Stimulated activated CD4-positive, alpha-beta T cell treated with anti-CD3 and anti-CD28 coated beads, Interleukin-4, amount 100 ng/mL, for 24 hours (primary cell): ENCODE results near the gene TIAL1.

Source experiments
- DNase-seq: peaks from one replicate; pipeline ENCODE4 v3.0.0-alpha.2; 2020

TIAL1 gene

GRCh38 chr10:119526621-119527592 is 69.9 kb downstream of the TIAL1 start:
- DNase-seq = no peak

- no peak for DNase-seq
These were observed 70.6 kb downstream of the TIAL1 start for GRCh38 chr10:119526149-119526548.

GRCh38 chr10:119525116-119525515 is 71.6 kb downstream of the TIAL1 start:
- no peak for DNase-seq

GRCh38 chr10:119524720-119525070 is 72.1 kb downstream of the TIAL1 start:
- DNase-seq = no peak

- no peak for DNase-seq
These were observed 72.7 kb downstream of the TIAL1 start for GRCh38 chr10:119523895-119524719.
